ENCODE data around the gene SUMO3.

- TF ChIP-seq EZH2 (IDR thresholded peaks at IDR 0.05; ENCODE audit: low read length): no peak
- no peak for TF ChIP-seq CTCF (optimal IDR thresholded peaks at IDR 0.05 in 1 of 3, IDR thresholded peaks at IDR 0.05 in 1 of 3, conservative IDR thresholded peaks at IDR 0.05 in 1 of 3; ENCODE audit: extremely low read depth in 1 of 3, insufficient read depth in 2 of 3, low read length in 3 of 3)
These were observed 4.8 kb upstream of the SUMO3 start for GRCh38 chr21:44822484-44823178.
